Neural cell (in vitro differentiated cells): ENCODE results near the gene ZDHHC21.

ENCODE experiments used
- EP300 ChIP-seq: fragments of 450-650 bp; conservative IDR thresholded peaks from 2 replicates; pipeline ENCODE4 v1.6.1; 2014; ENCODE audit warnings: antibody characterized with exemption, mild to moderate bottlenecking, moderate library complexity; ENCODE audit not compliant: poor library complexity, severe bottlenecking
- EZH2 ChIP-seq: fragments of 200-600, 300-800 bp; shearing (Covaris generic), sonication (generic); IDR thresholded peaks from 2 replicates; pipeline ENCODE4 v1.6.1; 2014; ENCODE audit warnings: antibody characterized with exemption, low read length, borderline replicate concordance, mild to moderate bottlenecking; ENCODE audit not compliant: insufficient read depth, poor library complexity, severe bottlenecking
- MXI1 ChIP-seq: fragments of 450-650 bp; conservative IDR thresholded peaks from 2 replicates; pipeline ENCODE4 v1.6.1; 2014; ENCODE audit warnings: antibody characterized with exemption, mild to moderate bottlenecking; ENCODE audit not compliant: poor library complexity, severe bottlenecking
- POLR2AphosphoS5 ChIP-seq: IDR thresholded peaks from 2 replicates; pipeline ENCODE4 v1.6.1; 2012
- RAD21 ChIP-seq: fragments of 450-650 bp; conservative IDR thresholded peaks from 2 replicates; pipeline ENCODE4 v1.6.1; 2014; ENCODE audit warnings: antibody characterized with exemption, mild to moderate bottlenecking, moderate library complexity
- TAF1 ChIP-seq: IDR thresholded peaks from 2 replicates; pipeline ENCODE4 v1.6.1; 2012; ENCODE audit warnings: low read depth
- TF ChIP-seq, protein P1 (sequence below): fragments of 450-650 bp; IDR thresholded peaks from 2 replicates; pipeline ENCODE4 v1.5.1; 2014; ENCODE audit warnings: antibody characterized with exemption, mild to moderate bottlenecking, moderate library complexity; ENCODE audit not compliant: poor library complexity, severe bottlenecking
- TF ChIP-seq, protein P2 (sequence below): IDR thresholded peaks from 2 replicates; pipeline ENCODE4 v1.6.1; 2012; ENCODE audit warnings: borderline replicate concordance

DNA sequence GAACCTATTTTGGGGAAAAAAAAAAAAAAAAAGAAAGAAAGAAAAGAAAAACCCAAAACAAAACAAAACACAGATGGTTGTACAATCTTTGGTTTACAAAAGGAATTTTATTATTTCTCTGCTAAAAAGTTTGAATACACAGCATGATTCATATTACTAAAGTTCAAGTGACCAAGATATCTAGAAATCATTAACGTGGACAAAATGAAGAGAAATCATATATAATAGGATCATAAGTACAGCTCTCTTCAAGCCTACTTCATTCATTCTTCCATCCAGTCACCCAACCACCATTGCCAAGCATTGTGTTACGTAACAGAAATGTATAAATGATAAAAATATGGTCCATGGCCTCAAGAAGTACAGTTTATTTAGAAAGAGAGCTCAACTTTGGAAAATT is 52.9 kb downstream of the ZDHHC21 start:
- TF ChIP-seq, protein P1, sequence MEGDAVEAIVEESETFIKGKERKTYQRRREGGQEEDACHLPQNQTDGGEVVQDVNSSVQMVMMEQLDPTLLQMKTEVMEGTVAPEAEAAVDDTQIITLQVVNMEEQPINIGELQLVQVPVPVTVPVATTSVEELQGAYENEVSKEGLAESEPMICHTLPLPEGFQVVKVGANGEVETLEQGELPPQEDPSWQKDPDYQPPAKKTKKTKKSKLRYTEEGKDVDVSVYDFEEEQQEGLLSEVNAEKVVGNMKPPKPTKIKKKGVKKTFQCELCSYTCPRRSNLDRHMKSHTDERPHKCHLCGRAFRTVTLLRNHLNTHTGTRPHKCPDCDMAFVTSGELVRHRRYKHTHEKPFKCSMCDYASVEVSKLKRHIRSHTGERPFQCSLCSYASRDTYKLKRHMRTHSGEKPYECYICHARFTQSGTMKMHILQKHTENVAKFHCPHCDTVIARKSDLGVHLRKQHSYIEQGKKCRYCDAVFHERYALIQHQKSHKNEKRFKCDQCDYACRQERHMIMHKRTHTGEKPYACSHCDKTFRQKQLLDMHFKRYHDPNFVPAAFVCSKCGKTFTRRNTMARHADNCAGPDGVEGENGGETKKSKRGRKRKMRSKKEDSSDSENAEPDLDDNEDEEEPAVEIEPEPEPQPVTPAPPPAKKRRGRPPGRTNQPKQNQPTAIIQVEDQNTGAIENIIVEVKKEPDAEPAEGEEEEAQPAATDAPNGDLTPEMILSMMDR = no peak
- no peak for TF ChIP-seq EP300
- TF ChIP-seq, protein P2, sequence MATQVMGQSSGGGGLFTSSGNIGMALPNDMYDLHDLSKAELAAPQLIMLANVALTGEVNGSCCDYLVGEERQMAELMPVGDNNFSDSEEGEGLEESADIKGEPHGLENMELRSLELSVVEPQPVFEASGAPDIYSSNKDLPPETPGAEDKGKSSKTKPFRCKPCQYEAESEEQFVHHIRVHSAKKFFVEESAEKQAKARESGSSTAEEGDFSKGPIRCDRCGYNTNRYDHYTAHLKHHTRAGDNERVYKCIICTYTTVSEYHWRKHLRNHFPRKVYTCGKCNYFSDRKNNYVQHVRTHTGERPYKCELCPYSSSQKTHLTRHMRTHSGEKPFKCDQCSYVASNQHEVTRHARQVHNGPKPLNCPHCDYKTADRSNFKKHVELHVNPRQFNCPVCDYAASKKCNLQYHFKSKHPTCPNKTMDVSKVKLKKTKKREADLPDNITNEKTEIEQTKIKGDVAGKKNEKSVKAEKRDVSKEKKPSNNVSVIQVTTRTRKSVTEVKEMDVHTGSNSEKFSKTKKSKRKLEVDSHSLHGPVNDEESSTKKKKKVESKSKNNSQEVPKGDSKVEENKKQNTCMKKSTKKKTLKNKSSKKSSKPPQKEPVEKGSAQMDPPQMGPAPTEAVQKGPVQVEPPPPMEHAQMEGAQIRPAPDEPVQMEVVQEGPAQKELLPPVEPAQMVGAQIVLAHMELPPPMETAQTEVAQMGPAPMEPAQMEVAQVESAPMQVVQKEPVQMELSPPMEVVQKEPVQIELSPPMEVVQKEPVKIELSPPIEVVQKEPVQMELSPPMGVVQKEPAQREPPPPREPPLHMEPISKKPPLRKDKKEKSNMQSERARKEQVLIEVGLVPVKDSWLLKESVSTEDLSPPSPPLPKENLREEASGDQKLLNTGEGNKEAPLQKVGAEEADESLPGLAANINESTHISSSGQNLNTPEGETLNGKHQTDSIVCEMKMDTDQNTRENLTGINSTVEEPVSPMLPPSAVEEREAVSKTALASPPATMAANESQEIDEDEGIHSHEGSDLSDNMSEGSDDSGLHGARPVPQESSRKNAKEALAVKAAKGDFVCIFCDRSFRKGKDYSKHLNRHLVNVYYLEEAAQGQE = no peak
- TF ChIP-seq TAF1 = no peak
- TF ChIP-seq POLR2AphosphoS5 = no peak
- no peak for TF ChIP-seq EZH2
- TF ChIP-seq RAD21 = no peak
- no peak for TF ChIP-seq MXI1
